ENCODE data around the gene PPP1R9A. TPM values are rescaled to one million over a fixed set of nuclear protein-coding genes. Genes with fewer than 3 reads are reported as not detected.

The PPP1R9A gene
- total RNA-seq, result 10 to 100 TPM; 22.5 to 27.7 TPM
- long read RNA-seq, partial matches to known transcripts, result 7 of 11 reads
- long read RNA-seq, other reads (novel, unspliced or antisense), result 4 of 11 reads

GRCh38 chr7:94907026-94907810 is at the start of gene PPP1R9A:
TSS of gene PPP1R9A (plus strand) at chr7:94907594. CDS start at chr7:94910114, 2,520 bp downstream.
- intact Hi-C loops (cut with DNase I), result no loop called here
- peak; percentile 48 for DNase-seq
- peak; percentile 77 to 85 for ATAC-seq

DNA sequence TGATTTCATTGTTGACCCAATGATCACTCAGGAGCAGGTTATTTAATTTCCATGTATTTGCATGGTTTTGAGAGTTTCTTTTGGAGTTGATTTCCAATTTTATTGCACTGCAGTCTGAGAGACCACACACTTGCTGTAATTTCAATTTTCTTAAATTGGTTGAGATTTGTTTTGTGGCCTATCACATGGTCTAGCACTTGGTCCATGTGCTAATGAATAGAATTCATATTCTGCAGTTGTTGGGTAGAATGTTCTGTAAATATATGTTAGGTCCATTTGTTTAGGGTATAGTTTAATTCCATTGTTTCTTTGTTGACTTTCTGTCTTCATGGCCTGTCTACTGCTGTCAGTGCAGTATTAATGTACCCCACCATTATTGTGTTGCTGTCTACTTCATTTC is 36.3 kb upstream of the PPP1R9A start:
- intact Hi-C loops (cut with DNase I), result no loop called here

DNA sequence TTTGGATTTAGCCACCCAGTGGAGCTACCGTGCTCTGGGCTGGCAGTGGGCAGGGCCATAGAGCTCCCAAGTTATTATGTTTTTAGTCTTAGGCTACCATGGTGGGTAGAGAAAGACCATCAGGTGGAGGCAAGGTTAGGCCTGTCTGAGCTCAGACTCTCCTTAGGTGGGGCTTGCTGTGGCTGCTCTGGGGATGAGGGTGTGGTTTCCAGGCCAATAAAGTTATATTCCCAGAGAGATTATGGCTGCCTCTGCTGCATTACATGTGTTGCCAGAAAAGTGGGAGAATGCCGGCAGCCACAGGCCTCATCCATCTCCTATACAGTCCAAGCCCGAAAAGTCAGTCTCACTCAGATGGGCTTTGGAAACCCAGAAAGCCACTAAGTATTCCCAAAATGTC is 34.2 kb upstream of the PPP1R9A start:
- ATAC-seq, result no peak
- no peak for DNase-seq

More for the DNA sequence above, 36.3 kb upstream of the PPP1R9A start:
- ATAC-seq (no peak), DNase-seq (no peak)

DNA sequence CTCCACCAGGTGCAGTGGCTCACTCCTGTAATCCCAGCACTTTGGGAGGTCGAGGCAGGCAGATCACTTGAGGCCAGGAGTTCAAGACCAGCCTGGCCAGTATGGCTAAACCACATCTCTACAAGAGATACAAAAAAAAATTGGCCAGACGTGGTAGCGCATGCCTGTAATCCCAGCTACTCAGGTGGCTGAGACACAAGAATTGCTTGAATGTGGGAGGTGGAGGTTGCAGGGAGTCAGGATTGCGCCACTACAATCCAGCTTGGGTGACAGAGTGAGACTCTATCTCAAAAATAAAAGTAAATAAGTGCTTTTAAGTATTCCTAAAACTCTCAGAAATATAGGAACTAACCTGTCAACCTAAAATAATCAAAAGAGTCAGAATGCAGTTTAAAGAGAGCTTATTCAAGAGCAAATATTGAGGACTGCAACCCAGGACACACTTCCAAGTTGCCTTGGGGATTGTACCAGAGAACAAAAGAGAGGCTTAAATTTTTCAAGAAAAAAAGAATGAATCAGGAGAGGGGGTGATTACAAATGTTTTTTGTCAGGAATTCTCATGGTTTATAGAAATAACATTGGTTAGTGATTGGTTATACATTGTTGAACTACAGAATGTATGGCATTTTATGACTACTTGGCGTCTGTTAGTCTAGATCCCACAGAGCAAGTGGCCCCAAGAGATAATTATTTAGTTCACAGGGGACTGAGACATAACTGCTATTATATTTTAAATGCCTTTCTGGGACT is 33.2 kb upstream of the PPP1R9A start:
- DNase-seq (no peak), ATAC-seq (no peak)
- intact Hi-C loops (cut with DNase I), result no loop called here

More for the DNA sequence above, 34.2 kb upstream of the PPP1R9A start:
- intact Hi-C loops (cut with DNase I), result no loop called here

DNA sequence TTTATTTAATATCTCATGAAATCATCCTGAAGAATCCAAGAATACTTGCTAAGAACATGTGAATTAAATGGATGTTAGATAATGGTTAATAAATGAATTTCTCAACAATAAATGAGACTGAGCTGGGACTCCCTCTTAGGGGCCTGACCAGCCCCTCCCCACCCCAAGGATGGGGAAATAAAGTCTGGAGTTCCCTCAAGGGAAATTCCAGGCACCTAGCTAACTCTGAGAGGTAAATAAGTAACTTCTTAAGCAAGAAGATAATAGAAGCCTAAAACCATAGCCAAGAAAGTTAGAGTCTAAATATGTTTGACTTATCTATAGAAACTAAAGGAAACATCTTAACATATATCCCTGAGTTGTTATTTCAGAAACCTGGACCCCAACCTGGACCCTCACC is 32.2 kb upstream of the PPP1R9A start:
- no peak for ATAC-seq
- intact Hi-C loops (cut with DNase I), result no loop called here
- no peak for DNase-seq

GRCh38 chr7:94877731-94878670 is 29.4 kb upstream of the PPP1R9A start:
- intact Hi-C loops (cut with DNase I), result no loop called here
- no peak for ATAC-seq

DNA sequence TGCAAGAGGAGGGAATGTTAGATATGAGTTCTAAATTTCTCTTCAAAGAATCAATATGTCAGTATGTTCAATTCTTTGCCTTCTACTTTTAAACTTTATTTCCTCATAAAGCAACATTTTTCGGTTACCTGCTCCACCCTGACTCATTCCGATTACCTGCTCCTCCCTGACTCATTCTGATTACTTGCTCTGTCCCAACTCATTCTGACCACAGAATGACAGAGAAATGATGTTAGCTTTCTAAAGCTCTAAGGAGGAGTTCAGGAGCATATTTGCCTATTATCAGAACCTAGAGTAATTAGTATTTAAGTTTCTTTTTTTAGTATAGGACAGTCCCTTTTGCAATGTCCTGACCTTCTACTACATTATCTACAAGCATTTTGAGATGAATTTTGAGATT is 24.5 kb upstream of the PPP1R9A start:
- ATAC-seq (no peak), DNase-seq (no peak)
- intact Hi-C loops (cut with DNase I), result no loop called here

More at GRCh38 chr7:94877731-94878670, 29.4 kb upstream of the PPP1R9A start:
- DNase-seq, result no peak

DNA sequence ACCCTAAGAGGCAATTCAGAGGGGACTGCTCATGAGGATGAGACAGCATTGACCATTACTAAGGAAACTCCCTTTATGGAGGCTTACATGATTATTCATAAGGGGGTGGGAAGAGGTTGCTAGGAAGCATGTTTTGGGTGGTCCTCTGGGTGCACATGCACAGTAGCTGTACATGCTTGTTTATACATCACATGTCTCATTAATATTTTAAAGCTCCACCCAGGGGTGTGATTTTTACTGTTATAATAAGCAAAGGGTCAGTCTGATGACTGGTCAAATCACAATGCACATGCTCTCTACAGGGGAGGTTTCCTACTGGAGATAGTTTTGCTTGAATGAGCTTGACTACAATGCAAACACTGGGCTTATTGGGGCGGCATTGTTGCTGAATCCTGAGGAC is 23.8 kb upstream of the PPP1R9A start:
- ATAC-seq, result no peak
- no peak for DNase-seq
- intact Hi-C loops (cut with DNase I), result no loop called here

GRCh38 chr7:94888551-94888950 is 18.8 kb upstream of the PPP1R9A start:
- ATAC-seq (peak in 1 of 2 donors; percentile 50), DNase-seq (no peak)
- intact Hi-C loops (cut with DNase I), result no loop called here

- intact Hi-C loops (cut with DNase I), result no loop called here
- DNase-seq, result no peak
- no peak for ATAC-seq
These were observed 18.3 kb upstream of the PPP1R9A start for GRCh38 chr7:94888995-94889523.

DNA sequence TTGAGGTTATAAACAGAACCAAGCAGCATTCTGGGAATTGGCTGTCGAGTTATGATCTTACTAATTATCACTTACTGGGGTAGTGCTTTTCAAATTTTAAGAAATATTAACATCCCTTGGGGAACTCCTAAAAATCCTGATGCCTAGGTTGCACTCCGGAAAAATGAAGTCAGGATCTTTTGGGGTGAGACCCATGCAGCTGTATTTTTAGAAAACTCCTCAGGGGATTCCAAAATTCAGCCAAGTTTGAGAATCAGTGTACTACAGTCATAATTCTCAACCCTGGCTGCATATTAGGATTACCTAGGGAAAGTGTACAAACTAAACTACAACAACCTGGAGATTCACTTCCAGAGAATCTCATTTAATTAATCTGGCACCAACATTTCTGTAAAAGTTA is 17.2 kb upstream of the PPP1R9A start:
- DNase-seq (no peak), ATAC-seq (no peak)
- intact Hi-C loops (cut with DNase I), result no loop called here

- ATAC-seq, result no peak
- intact Hi-C loops (cut with DNase I), result no loop called here
- DNase-seq, result no peak
These were observed 13.7 kb upstream of the PPP1R9A start for GRCh38 chr7:94893661-94894060.

- DNase-seq (no peak), ATAC-seq (no peak)
- intact Hi-C loops (cut with DNase I), result no loop called here
These were observed 9.9 kb upstream of the PPP1R9A start for GRCh38 chr7:94897541-94897940.

GRCh38 chr7:94898340-94898739 is 9.1 kb upstream of the PPP1R9A start:
- DNase-seq, result no peak

DNA sequence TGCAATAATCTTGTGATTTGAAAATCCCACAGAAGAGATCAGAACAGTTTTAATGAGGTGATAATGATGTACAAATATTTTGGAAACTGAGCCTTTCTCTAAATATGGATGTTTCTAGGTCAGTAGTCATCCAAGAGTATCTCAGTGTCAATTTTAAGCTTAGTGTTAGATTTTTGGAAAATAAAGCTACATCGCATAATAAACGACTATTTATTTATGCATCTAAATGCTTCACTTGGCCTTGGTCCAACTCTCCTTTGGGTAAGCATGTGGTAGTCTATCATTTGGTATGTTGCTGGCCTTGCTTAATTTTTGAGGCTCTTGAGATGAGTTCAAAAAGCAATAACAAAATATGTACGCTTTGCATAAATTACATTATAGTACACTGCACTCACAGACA is 5.4 kb upstream of the PPP1R9A start:
- intact Hi-C loops (cut with DNase I), result no loop called here
- DNase-seq, result no peak
- no peak for ATAC-seq

More at GRCh38 chr7:94898340-94898739, 9.1 kb upstream of the PPP1R9A start:
- intact Hi-C loops (cut with DNase I), result no loop called here
- ATAC-seq, result no peak

GRCh38 chr7:94903971-94904370 is 3.4 kb upstream of the PPP1R9A start:
- DNase-seq (no peak), ATAC-seq (no peak)
- intact Hi-C loops (cut with DNase I), result no loop called here

DNA sequence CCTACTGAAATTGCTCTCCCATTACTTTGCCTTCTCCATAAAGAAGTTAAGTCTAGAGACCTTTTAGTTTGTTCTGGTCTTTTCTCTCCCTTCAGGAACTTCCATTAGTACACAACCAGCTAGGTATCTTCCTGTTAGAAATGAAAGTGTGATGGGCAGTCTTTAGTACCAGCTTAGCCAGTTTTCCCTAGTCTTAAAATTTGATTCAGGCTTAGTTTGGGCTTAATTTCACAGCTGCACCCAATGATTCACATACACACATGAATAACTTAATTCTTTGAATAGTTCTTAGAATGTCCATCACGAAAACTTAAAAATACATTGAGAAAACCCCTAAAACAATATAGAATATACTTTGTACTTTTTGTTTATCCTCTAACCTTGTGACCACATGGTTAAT is 2.4 kb upstream of the PPP1R9A start:
- intact Hi-C loops (cut with DNase I), result no loop called here
- DNase-seq, result no peak
- ATAC-seq, result no peak

- intact Hi-C loops (cut with DNase I), result no loop called here
- DNase-seq (no peak), ATAC-seq (no peak)
These were observed 1.1 kb upstream of the PPP1R9A start for GRCh38 chr7:94906065-94906851.
